ENCODE measurements around the gene ACSS2.

The ACSS2 gene

DNA sequence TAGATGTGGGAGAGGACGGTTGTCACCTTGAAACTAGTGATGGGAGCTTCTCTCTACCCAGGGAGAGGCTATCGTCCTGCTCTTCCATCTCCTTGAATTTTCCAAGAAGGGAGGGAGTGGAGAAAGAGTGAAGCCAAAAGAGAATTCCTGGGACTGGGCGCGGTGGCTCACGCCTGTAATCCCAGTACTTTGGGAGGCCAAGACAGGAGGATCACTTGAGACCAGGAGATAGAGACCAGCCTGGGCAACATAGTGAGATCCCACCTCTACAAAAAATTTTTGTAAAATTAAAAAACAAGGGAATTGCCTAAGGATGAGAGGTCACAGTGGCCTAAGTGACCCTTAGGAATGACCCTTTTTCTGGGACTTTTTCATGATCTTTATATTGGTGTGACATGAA lies 88.1 kb downstream of the ACSS2 start:
- no peak for DNase-seq (ENCODE audit: low read depth)
- no peak overlapping the region for H3K4me3 ChIP-seq (ENCODE audit: low read depth, low read length)
- TF ChIP-seq, protein P1, sequence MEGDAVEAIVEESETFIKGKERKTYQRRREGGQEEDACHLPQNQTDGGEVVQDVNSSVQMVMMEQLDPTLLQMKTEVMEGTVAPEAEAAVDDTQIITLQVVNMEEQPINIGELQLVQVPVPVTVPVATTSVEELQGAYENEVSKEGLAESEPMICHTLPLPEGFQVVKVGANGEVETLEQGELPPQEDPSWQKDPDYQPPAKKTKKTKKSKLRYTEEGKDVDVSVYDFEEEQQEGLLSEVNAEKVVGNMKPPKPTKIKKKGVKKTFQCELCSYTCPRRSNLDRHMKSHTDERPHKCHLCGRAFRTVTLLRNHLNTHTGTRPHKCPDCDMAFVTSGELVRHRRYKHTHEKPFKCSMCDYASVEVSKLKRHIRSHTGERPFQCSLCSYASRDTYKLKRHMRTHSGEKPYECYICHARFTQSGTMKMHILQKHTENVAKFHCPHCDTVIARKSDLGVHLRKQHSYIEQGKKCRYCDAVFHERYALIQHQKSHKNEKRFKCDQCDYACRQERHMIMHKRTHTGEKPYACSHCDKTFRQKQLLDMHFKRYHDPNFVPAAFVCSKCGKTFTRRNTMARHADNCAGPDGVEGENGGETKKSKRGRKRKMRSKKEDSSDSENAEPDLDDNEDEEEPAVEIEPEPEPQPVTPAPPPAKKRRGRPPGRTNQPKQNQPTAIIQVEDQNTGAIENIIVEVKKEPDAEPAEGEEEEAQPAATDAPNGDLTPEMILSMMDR (IDR thresholded peaks at IDR 0.05; ENCODE audit: insufficient read depth, low read depth, low read length, missing control alignments) = no peak

DNA sequence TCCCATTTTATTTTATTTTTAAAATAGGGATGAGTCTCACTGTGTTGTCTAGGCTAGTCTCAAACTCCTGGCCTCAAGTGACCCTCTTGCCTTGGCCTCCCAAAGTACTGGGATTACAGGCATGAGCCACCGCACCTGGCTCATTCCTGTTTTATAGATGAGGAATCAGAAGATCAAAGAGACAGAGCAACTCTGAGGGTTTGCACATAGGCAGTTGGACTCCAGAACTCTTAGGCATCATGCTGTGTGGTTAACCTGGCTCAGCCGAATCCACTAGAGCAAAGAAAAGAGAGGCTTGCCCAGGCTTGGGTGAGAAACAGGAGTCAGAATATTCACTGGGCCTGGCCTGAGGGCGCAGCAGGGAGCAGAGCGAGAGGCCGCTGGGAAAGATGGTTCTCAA lies 88.6 kb downstream of the ACSS2 start:
- H3K4me3 ChIP-seq (ENCODE audit: low read depth, low read length) = no peak overlapping the region
- TF ChIP-seq, protein P1 (IDR thresholded peaks at IDR 0.05; ENCODE audit: insufficient read depth, low read depth, low read length, missing control alignments) = no peak
- no peak for DNase-seq (ENCODE audit: low read depth)

- H3K4me3 ChIP-seq (ENCODE audit: low read depth, low read length) = no peak overlapping the region
- DNase-seq (ENCODE audit: low read depth) = no peak
- TF ChIP-seq, protein P1 (IDR thresholded peaks at IDR 0.05; ENCODE audit: insufficient read depth, low read depth, low read length, missing control alignments) = no peak
Measured at GRCh38 chr20:34967421-34967820, 91.0 kb downstream of the ACSS2 start.

DNA sequence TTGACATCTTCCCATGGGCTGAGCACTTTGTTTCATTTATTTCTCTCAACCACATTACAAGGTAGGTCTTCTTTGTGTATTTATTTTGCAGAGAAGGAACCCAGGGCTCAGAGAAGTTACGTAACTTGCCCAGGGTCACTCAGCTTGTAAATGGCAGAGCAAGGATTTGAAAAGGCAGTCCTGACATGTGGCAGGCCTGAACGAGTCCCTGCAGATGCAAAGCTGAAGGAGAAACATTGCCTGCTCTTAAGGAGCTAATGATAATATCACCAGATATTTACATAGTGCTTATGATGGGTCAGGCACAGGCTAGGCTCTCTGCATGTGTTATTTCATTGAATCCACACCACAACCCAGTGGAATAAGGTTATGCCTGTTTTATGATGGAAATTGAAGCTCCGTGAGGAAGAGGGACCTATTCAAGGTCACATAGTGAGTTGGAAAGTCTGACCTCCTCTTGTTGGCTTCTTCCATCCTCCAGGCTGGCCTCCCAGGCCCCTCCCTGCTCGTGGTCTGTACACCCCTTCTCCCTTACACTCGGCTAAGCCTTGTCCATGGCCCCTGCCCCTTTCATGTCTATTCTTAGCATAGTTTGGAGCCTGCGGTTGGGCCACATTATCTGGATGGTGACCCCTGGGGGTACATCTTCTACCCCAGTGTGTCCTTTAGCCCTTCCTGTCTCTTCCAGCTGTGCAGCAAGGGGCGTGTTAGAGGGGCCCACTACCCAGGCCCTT lies 91.8 kb downstream of the ACSS2 start:
- TF ChIP-seq, protein P1 (IDR thresholded peaks at IDR 0.05; ENCODE audit: insufficient read depth, low read depth, low read length, missing control alignments) = no peak
- H3K4me3 ChIP-seq (ENCODE audit: low read depth, low read length) = no peak overlapping the region
- no peak for DNase-seq (ENCODE audit: low read depth)

GRCh38 chr20:34970193-34970840 lies 93.9 kb downstream of the ACSS2 start:
- TF ChIP-seq, protein P1 (IDR thresholded peaks at IDR 0.05; ENCODE audit: insufficient read depth, low read depth, low read length, missing control alignments) = no peak
- DNase-seq (ENCODE audit: low read depth) = no peak
- H3K4me3 ChIP-seq (ENCODE audit: low read depth, low read length) = no peak overlapping the region

GRCh38 chr20:34970846-34971560 lies 94.6 kb downstream of the ACSS2 start:
- TF ChIP-seq, protein P1 (IDR thresholded peaks at IDR 0.05; ENCODE audit: insufficient read depth, low read depth, low read length, missing control alignments) = no peak
- DNase-seq (ENCODE audit: low read depth) = no peak
- H3K4me3 ChIP-seq (ENCODE audit: low read depth, low read length) = no peak overlapping the region
